ENCODE data around the gene MGAT4A.

The MGAT4A gene

DNA sequence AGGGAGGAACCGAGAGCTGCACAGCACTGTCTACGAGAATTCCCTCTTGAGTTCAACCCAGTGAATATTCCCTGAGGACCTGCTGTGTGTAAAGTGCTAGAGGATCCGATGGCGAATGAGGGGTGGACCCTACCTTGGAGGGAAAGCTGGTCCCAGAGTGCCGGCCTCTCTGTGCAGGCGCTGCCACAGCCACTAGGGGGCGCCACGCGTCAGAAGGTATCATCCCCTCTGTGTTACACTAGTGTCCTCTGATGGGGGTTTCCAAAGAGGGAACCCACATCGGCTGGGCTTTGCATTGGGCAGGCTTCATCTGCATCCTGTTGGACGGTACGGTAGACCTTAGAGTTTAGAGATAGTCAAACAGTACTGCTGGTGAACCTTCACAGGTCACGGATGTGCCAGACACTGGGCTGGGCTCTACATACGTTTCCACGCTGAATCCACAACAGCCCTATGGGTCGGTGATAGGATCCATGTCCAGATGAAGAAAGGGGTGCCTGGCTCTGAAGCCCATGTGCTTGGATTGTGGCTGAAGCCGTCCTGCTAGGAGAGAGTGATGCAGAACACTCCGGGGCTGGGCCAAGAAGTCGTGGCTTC lies 161.6 kb downstream of the MGAT4A start:
- no peak for DNase-seq
